ENCODE data around the gene ZNF33A.
"Not testable (repeated sequence)": the region's sequence is repeated elsewhere in the genome, so short reads cannot be mapped to it uniquely, and the experiment has no call there.

Gene ZNF33A

GRCh38 chr10:38070501-38070900, 60.0 kb downstream of the ZNF33A start:
- H3K4me3 ChIP-seq = no peak overlapping the region
- no peaks in the 10 kb centered on the region for H3K9me3 ChIP-seq (ENCODE audit: low read depth, low read length)
- TF ChIP-seq FOXP2 (optimal IDR thresholded peaks at IDR 0.05; ENCODE audit: control extremely low read depth, extremely low read length, insufficient read depth) (no peak), EZH2 (IDR thresholded peaks at IDR 0.05) (no peak), POLR2AphosphoS5 (IDR thresholded peaks at IDR 0.05; ENCODE audit: borderline replicate concordance, low read depth, low read length) (no peak)
- H3K27ac ChIP-seq = no peak overlapping the region
- H3K9ac ChIP-seq (ENCODE audit: insufficient read length) = no peak overlapping the region
- H3K36me3 ChIP-seq (ENCODE audit: insufficient read depth, low read length) = no peaks in the 10 kb centered on the region
- no peak for DNase-seq (ENCODE audit: low read depth, low spot score)

- TF ChIP-seq FOXP2 (optimal IDR thresholded peaks at IDR 0.05; ENCODE audit: control extremely low read depth, extremely low read length, insufficient read depth) = no peak
- TF ChIP-seq EZH2 (IDR thresholded peaks at IDR 0.05) = no peak
- TF ChIP-seq POLR2AphosphoS5 (IDR thresholded peaks at IDR 0.05; ENCODE audit: borderline replicate concordance, low read depth, low read length) = no peak
- DNase-seq (ENCODE audit: low read depth, low spot score) = no peak
- Histone ChIP-seq H3K9me3 (ENCODE audit: low read depth, low read length) (no peaks in the 10 kb centered on the region), H3K36me3 (ENCODE audit: insufficient read depth, low read length) (no peaks in the 10 kb centered on the region), H3K9ac (ENCODE audit: insufficient read length) (no peak overlapping the region), H3K4me3 (no peak overlapping the region), H3K27ac (no peak overlapping the region)
Measured at GRCh38 chr10:38072552-38072951, 62.1 kb downstream of the ZNF33A start.

GRCh38 chr10:38076687-38077086, 66.2 kb downstream of the ZNF33A start:
- TF ChIP-seq POLR2AphosphoS5 (IDR thresholded peaks at IDR 0.05; ENCODE audit: borderline replicate concordance, low read depth, low read length) = no peak
- no peak for TF ChIP-seq EZH2 (IDR thresholded peaks at IDR 0.05)
- TF ChIP-seq FOXP2 (optimal IDR thresholded peaks at IDR 0.05; ENCODE audit: control extremely low read depth, extremely low read length, insufficient read depth) = no peak
- Histone ChIP-seq H3K4me3 (no peak overlapping the region), H3K27ac (no peak overlapping the region), H3K9me3 (ENCODE audit: low read depth, low read length) (no peaks in the 10 kb centered on the region), H3K9ac (ENCODE audit: insufficient read length) (no peak overlapping the region), H3K36me3 (ENCODE audit: insufficient read depth, low read length) (no peaks in the 10 kb centered on the region)
- no peak for DNase-seq (ENCODE audit: low read depth, low spot score)

- H3K9me3 ChIP-seq (ENCODE audit: low read depth, low read length); H3K27ac ChIP-seq; H3K9ac ChIP-seq (ENCODE audit: insufficient read length); H3K4me3 ChIP-seq; DNase-seq (ENCODE audit: low read depth, low spot score): not testable (repeated sequence)
- H3K36me3 ChIP-seq (ENCODE audit: insufficient read depth, low read length) = peaks cover 26% of the 10 kb centered on the region
Measured at GRCh38 chr10:38093318-38093717, 82.8 kb downstream of the ZNF33A start.

- peak overlapping the region; percentile 82 for H3K4me3 ChIP-seq
- no peak overlapping the region for H3K27ac ChIP-seq
Measured at GRCh38 chr10:38093816-38094157, 83.3 kb downstream of the ZNF33A start.

GRCh38 chr10:38094158-38094926, 83.9 kb downstream of the ZNF33A start, which contains the start of gene ZNF37A:
ZNF37A (plus strand) TSS chr10:38094337; CDS start chr10:38096618, 2,281 bp downstream.
- TF ChIP-seq POLR2AphosphoS5 (IDR thresholded peaks at IDR 0.05; ENCODE audit: borderline replicate concordance, low read depth, low read length) (peak; percentile 62), FOXP2 (optimal IDR thresholded peaks at IDR 0.05; ENCODE audit: control extremely low read depth, extremely low read length, insufficient read depth) (no peak)
- no peaks in the 10 kb centered on the region for H3K9me3 ChIP-seq (ENCODE audit: low read depth, low read length)
- H3K9ac ChIP-seq (ENCODE audit: insufficient read length) = peak within 1 kb of the TSS; percentile 77
- no peak within 1 kb of the TSS for H3K27ac ChIP-seq
- DNase-seq (ENCODE audit: low read depth, low spot score) = peak; percentile 45
- peaks cover 36% of the 10 kb centered on the region for H3K36me3 ChIP-seq (ENCODE audit: insufficient read depth, low read length)
- H3K4me3 ChIP-seq = peak within 1 kb of the TSS; percentile 82

More at GRCh38 chr10:38093816-38094157, 83.3 kb downstream of the ZNF33A start:
- no peak for DNase-seq (ENCODE audit: low read depth, low spot score)
- no peaks in the 10 kb centered on the region for H3K9me3 ChIP-seq (ENCODE audit: low read depth, low read length)
- H3K36me3 ChIP-seq (ENCODE audit: insufficient read depth, low read length) = peaks cover 30% of the 10 kb centered on the region
- no peak overlapping the region for H3K9ac ChIP-seq (ENCODE audit: insufficient read length)
- TF ChIP-seq FOXP2 (optimal IDR thresholded peaks at IDR 0.05; ENCODE audit: control extremely low read depth, extremely low read length, insufficient read depth) (no peak), EZH2 (IDR thresholded peaks at IDR 0.05) (no peak), POLR2AphosphoS5 (IDR thresholded peaks at IDR 0.05; ENCODE audit: borderline replicate concordance, low read depth, low read length) (no peak)

- TF ChIP-seq EZH2 (IDR thresholded peaks at IDR 0.05) = no peak
- TF ChIP-seq FOXP2 (optimal IDR thresholded peaks at IDR 0.05; ENCODE audit: control extremely low read depth, extremely low read length, insufficient read depth) = no peak
- TF ChIP-seq POLR2AphosphoS5 (IDR thresholded peaks at IDR 0.05; ENCODE audit: borderline replicate concordance, low read depth, low read length) = no peak
- H3K9me3 ChIP-seq (ENCODE audit: low read depth, low read length) = no peaks in the 10 kb centered on the region
- peaks cover 36% of the 10 kb centered on the region for H3K36me3 ChIP-seq (ENCODE audit: insufficient read depth, low read length)
- no peak for DNase-seq (ENCODE audit: low read depth, low spot score)
- peak overlapping the region; percentile 77 for H3K9ac ChIP-seq (ENCODE audit: insufficient read length)
- no peak overlapping the region for H3K27ac ChIP-seq
- peak overlapping the region; percentile 82 for H3K4me3 ChIP-seq
Measured at GRCh38 chr10:38094927-38095574, 84.6 kb downstream of the ZNF33A start.

- Histone ChIP-seq H3K4me3 (no peak overlapping the region), H3K36me3 (ENCODE audit: insufficient read depth, low read length) (peaks cover 36% of the 10 kb centered on the region), H3K27ac (no peak overlapping the region), H3K9me3 (ENCODE audit: low read depth, low read length) (peaks cover 3% of the 10 kb centered on the region; the same call in 1 of the 2 replicates), H3K9ac (ENCODE audit: insufficient read length) (no peak overlapping the region)
- DNase-seq (ENCODE audit: low read depth, low spot score) = no peak
- no peak for TF ChIP-seq FOXP2 (optimal IDR thresholded peaks at IDR 0.05; ENCODE audit: control extremely low read depth, extremely low read length, insufficient read depth)
- TF ChIP-seq POLR2AphosphoS5 (IDR thresholded peaks at IDR 0.05; ENCODE audit: borderline replicate concordance, low read depth, low read length) = no peak
- no peak for TF ChIP-seq EZH2 (IDR thresholded peaks at IDR 0.05)
Measured at GRCh38 chr10:38102880-38103279, 92.4 kb downstream of the ZNF33A start.

Measured in SK-N-MC (cell line).